ENCODE results near the gene SYK. TPM values are rescaled to one million over a fixed set of nuclear protein-coding genes. Genes with fewer than 3 reads are reported as not detected.

SYK gene
- total RNA-seq, 1 donor from 2014 or later, result 29.2 TPM

GRCh38 chr9:90906316-90907055 is 104.9 kb downstream of the SYK start:
- no peak for TF ChIP-seq CTCF (IDR thresholded peaks at IDR 0.05; ENCODE audit: insufficient read depth, low read length, severe bottlenecking)
- Histone ChIP-seq H3K4me3 (ENCODE audit: low read depth, low read length) (no peak overlapping the region), H3K27me3 (ENCODE audit: control insufficient read depth, insufficient read depth, low read length) (no peaks in the 10 kb centered on the region), H3K36me3 (ENCODE audit: control insufficient read depth, insufficient read depth, low read length) (no peaks in the 10 kb centered on the region)
- DNase-seq (ENCODE audit: low read depth), result no peak
- no peak for FAIRE-seq

- no peaks in the 10 kb centered on the region for H3K27me3 ChIP-seq (ENCODE audit: control insufficient read depth, insufficient read depth, low read length)
- H3K36me3 ChIP-seq (ENCODE audit: control insufficient read depth, insufficient read depth, low read length), result no peaks in the 10 kb centered on the region
- TF ChIP-seq CTCF (IDR thresholded peaks at IDR 0.05; ENCODE audit: insufficient read depth, low read length, severe bottlenecking), result no peak
- DNase-seq (ENCODE audit: low read depth) (no peak), FAIRE-seq (no peak)
- no peak overlapping the region for H3K4me3 ChIP-seq (ENCODE audit: low read depth, low read length)
These were observed 105.4 kb downstream of the SYK start for GRCh38 chr9:90907056-90907445.

GRCh38 chr9:90907790-90908189 is 106.2 kb downstream of the SYK start:
- FAIRE-seq (no peak), DNase-seq (ENCODE audit: low read depth) (no peak)
- Histone ChIP-seq H3K27me3 (ENCODE audit: control insufficient read depth, insufficient read depth, low read length) (no peaks in the 10 kb centered on the region), H3K36me3 (ENCODE audit: control insufficient read depth, insufficient read depth, low read length) (no peaks in the 10 kb centered on the region), H3K4me3 (ENCODE audit: low read depth, low read length) (no peak overlapping the region)
- TF ChIP-seq CTCF (IDR thresholded peaks at IDR 0.05; ENCODE audit: insufficient read depth, low read length, severe bottlenecking), result no peak

- TF ChIP-seq CTCF (IDR thresholded peaks at IDR 0.05; ENCODE audit: insufficient read depth, low read length, severe bottlenecking), result no peak
- no peak overlapping the region for H3K4me3 ChIP-seq (ENCODE audit: low read depth, low read length)
- DNase-seq (ENCODE audit: low read depth), result no peak
- no peaks in the 10 kb centered on the region for H3K36me3 ChIP-seq (ENCODE audit: control insufficient read depth, insufficient read depth, low read length)
- H3K27me3 ChIP-seq (ENCODE audit: control insufficient read depth, insufficient read depth, low read length), result no peaks in the 10 kb centered on the region
- no peak for FAIRE-seq
These were observed 107.6 kb downstream of the SYK start for GRCh38 chr9:90909225-90909624.

GRCh38 chr9:90909747-90910283 is 108.2 kb downstream of the SYK start:
- no peaks in the 10 kb centered on the region for H3K27me3 ChIP-seq (ENCODE audit: control insufficient read depth, insufficient read depth, low read length)
- no peak overlapping the region for H3K4me3 ChIP-seq (ENCODE audit: low read depth, low read length)
- peak; percentile 55 for FAIRE-seq
- no peaks in the 10 kb centered on the region for H3K36me3 ChIP-seq (ENCODE audit: control insufficient read depth, insufficient read depth, low read length)
- no peak for DNase-seq (ENCODE audit: low read depth)
- no peak for TF ChIP-seq CTCF (IDR thresholded peaks at IDR 0.05; ENCODE audit: insufficient read depth, low read length, severe bottlenecking)

- no peaks in the 10 kb centered on the region for H3K36me3 ChIP-seq (ENCODE audit: control insufficient read depth, insufficient read depth, low read length)
- FAIRE-seq, result no peak
- no peak overlapping the region for H3K4me3 ChIP-seq (ENCODE audit: low read depth, low read length)
- TF ChIP-seq CTCF (IDR thresholded peaks at IDR 0.05; ENCODE audit: insufficient read depth, low read length, severe bottlenecking), result no peak
- H3K27me3 ChIP-seq (ENCODE audit: control insufficient read depth, insufficient read depth, low read length), result no peaks in the 10 kb centered on the region
- DNase-seq (ENCODE audit: low read depth), result no peak
These were observed 112.6 kb downstream of the SYK start for GRCh38 chr9:90914196-90914595.

Measured in bronchial epithelial cell (primary cell).